Activated CD4-positive, CD25-positive, alpha-beta regulatory T cell treated with anti-CD3 and anti-CD28 coated beads, Interleukin-2, amount 50 U/mL, for 16 hours (primary cell): Measurements from ENCODE around the gene DAZ3.
"Not testable (repeated sequence)": the region's sequence is repeated elsewhere in the genome, so short reads cannot be mapped to it uniquely, and the experiment has no call there.

Source experiments
- DNase-seq: peaks from one replicate; pipeline ENCODE4 v3.0.0-alpha.2; 2020; ENCODE audit warnings: low read depth, low spot score

The DAZ3 gene

GRCh38 chrY:24813293-24813692 lies at the start of gene DAZ3:
Gene DAZ3, minus strand, starts transcription at chrY:24813393. Its CDS starts 208 bp downstream, at chrY:24813185.
- not testable (repeated sequence) for DNase-seq

- not testable (repeated sequence) for DNase-seq
These were observed 20.4 kb upstream of the DAZ3 start, which contains the start of gene DAZ4 for GRCh38 chrY:24833619-24834018. Gene DAZ4, plus strand, starts transcription at chrY:24833919. Its CDS starts 208 bp downstream, at chrY:24834127.

- not testable (repeated sequence) for DNase-seq
These were observed 11.9 kb upstream of the DAZ3 start for GRCh38 chrY:24825069-24825468.

GRCh38 chrY:24824184-24824879 lies 11.1 kb upstream of the DAZ3 start:
- not testable (repeated sequence) for DNase-seq

GRCh38 chrY:24821836-24822235 lies 8.6 kb upstream of the DAZ3 start:
- not testable (repeated sequence) for DNase-seq
